NCI-H226 (cell line): Measurements from ENCODE around the gene PCDHB1.
"Not testable (repeated sequence)": the region's sequence is repeated elsewhere in the genome, so short reads cannot be mapped to it uniquely, and the experiment has no call there.

ENCODE experiments used
- DNase-seq: peaks from one replicate; pipeline ENCODE4 v3.0.0-alpha.2; 2015

Gene PCDHB1

GRCh38 chr5:141082228-141082627, 31.1 kb downstream of the PCDHB1 start:
- no peak for DNase-seq

DNA sequence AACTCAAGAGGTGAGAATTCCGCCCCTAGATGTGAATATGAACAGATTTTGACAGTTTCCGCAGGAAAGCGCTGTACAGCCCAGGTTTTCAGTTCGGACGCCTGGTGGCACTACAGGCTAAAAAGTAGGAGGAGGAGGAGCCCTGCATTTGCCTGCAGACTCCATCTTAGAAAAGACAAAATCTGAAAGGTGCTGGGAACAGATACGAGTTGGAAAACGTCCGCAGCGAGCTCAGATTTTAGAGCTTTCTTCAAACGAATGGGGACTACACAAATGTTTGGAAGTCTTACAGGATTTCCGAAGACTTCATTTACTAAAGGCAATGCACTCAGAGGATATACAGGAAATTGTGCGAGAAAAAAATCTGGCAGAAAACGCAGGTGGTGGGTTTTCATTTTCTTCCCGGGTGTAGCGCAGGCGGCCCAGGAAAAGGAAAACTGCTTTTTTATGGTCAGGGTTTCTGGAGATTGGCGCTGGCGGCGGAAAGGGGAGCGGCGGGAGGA, 33.4 kb downstream of the PCDHB1 start:
- DNase-seq = peak; percentile 62

GRCh38 chr5:141094481-141095262, 43.5 kb downstream of the PCDHB1 start, which contains the start of gene PCDHB2:
PCDHB2 (plus strand) TSS chr5:141094615; CDS start chr5:141094791, 176 bp downstream.
- peak; percentile 59 for DNase-seq

DNA sequence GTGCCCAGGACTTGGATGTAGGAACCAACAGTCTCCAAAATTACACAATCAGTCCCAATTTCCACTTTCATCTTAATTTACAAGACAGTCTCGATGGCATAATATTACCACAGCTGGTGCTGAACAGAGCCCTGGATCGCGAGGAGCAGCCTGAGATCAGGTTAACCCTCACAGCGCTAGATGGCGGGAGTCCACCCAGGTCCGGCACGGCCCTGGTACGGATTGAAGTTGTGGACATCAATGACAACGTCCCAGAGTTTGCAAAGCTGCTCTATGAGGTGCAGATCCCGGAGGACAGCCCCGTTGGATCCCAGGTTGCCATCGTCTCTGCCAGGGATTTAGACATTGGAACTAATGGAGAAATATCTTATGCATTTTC, 44.1 kb downstream of the PCDHB1 start:
- no peak for DNase-seq

GRCh38 chr5:141096181-141096580, 45.0 kb downstream of the PCDHB1 start:
- DNase-seq = not testable (repeated sequence)

DNA sequence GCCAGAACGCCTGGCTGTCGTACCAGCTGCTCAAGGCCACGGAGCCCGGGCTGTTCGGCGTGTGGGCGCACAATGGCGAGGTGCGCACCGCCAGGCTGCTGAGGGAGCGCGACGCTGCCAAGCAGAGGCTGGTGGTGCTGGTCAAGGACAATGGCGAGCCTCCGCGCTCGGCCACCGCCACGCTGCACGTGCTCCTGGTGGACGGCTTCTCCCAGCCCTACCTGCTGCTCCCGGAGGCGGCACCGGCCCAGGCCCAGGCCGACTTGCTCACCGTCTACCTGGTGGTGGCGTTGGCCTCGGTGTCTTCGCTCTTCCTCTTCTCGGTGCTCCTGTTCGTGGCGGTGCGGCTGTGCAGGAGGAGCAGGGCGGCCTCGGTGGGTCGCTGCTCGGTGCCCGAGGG, 45.4 kb downstream of the PCDHB1 start:
- not testable (repeated sequence) for DNase-seq

GRCh38 chr5:141100243-141100805, 49.1 kb downstream of the PCDHB1 start, which contains the start of gene PCDHB3:
PCDHB3 (plus strand) TSS chr5:141100473; CDS start chr5:141100650, 177 bp downstream.
- DNase-seq = no peak

- no peak for DNase-seq
Measured at GRCh38 chr5:141101059-141101458, 49.9 kb downstream of the PCDHB1 start.

DNA sequence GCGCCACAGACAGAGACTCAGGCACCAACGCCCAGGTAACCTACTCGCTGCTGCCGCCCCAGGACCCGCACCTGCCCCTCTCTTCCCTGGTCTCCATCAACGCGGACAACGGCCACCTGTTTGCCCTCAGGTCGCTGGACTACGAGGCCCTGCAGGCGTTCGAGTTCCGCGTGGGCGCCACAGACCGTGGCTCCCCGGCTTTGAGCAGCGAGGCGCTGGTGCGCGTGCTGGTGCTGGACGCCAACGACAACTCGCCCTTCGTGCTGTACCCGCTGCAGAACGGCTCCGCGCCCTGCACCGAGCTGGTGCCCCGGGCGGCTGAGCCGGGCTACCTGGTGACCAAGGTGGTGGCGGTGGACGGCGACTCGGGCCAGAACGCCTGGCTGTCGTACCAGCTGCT, 50.9 kb downstream of the PCDHB1 start:
- not testable (repeated sequence) for DNase-seq

DNA sequence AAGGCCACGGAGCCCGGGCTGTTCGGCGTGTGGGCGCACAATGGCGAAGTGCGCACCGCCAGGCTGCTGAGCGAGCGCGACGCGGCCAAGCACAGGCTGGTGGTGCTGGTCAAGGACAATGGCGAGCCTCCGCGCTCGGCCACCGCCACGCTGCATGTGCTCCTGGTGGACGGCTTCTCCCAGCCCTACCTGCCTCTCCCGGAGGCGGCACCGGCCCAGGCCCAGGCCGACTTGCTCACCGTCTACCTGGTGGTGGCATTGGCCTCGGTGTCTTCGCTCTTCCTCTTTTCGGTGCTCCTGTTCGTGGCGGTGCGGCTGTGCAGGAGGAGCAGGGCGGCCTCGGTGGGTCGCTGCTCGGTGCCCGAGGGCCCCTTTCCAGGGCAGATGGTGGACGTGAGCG, 51.3 kb downstream of the PCDHB1 start:
- not testable (repeated sequence) for DNase-seq

- no peak for DNase-seq
Measured at GRCh38 chr5:141105350-141105749, 54.2 kb downstream of the PCDHB1 start.
